ENCODE results near the gene JUND.

GRCh38 chr19:18293642-18294466 is 12.4 kb upstream of the JUND start:
- TF ChIP-seq CTCF (conservative IDR thresholded peaks at IDR 0.05 in 1 of 2, IDR thresholded peaks at IDR 0.05 in 1 of 2; ENCODE audit: extremely low read depth in 1 of 2, insufficient read depth in 1 of 2, low read depth in 1 of 2, low read length in 2 of 2) (no peak), EZH2 (IDR thresholded peaks at IDR 0.05; ENCODE audit: borderline replicate concordance, low read length) (no peak)
